Pancreas (tissue), 10 donors: ENCODE results near the gene CCSER2. TPM values are rescaled to one million over a fixed set of nuclear protein-coding genes. Genes with fewer than 3 reads are reported as not detected.
A peak's percentile ranks its signal among the peaks of the same experiment; 100 is the strongest.

Experiments
- ATAC-seq, 4 donors: fragments of 200-7000 bp; cut with Tn5 transposase; one replicate each; pipeline versions ENCODE4 v1.8.0 to v1.9.1; 2020; ENCODE audit warnings: mild to moderate bottlenecking in 4 of 4, moderate library complexity in 4 of 4
- DNase-seq, 6 donors: peaks; one replicate each; pipeline ENCODE4 v3.0.0-alpha.2; 2020
- FAIRE-seq: peaks from 2 replicates; lab custom pipeline; 2012; peaks lifted over from hg19 to GRCh38; lab: Jason Lieb, UNC
- H3K27ac ChIP-seq, 4 donors: fragments of 200-600 bp; sonication (generic); 1 replicate in 3 of 4; 2 replicates in 1 of 4; pipeline versions ENCODE4 v1.5.0 to v1.8.0; 2020
- H3K27me3 ChIP-seq, 4 donors: fragments of 200-600 bp; one replicate each; pipeline ENCODE4 v1.8.0; 2021
- H3K36me3 ChIP-seq, 3 donors: fragments of 200-600 bp; sonication (generic) in 1 of 3; one replicate each; pipeline versions ENCODE4 v1.5.0 to v1.8.0; 2020 to 2021
- H3K4me1 ChIP-seq, 3 donors: fragments of 200-600 bp; one replicate each; pipeline ENCODE4 v1.8.0; 2021
- H3K4me3 ChIP-seq, 4 donors: fragments of 200-600 bp; sonication (generic) in 2 of 4; one replicate each; pipeline versions ENCODE4 v1.5.0 to v1.8.0; 2020 to 2021
- H3K9me3 ChIP-seq, 4 donors: fragments of 200-600 bp; one replicate each; pipeline ENCODE4 v1.8.0; 2021
- CTCF ChIP-seq, 4 donors: fragments of 200-600 bp; sonication (generic) in 3 of 4; IDR thresholded peaks; one replicate each; pipeline versions ENCODE4 v1.5.0 to v1.8.0; 2021; ENCODE audit warnings: antibody characterized with exemption in 4 of 4
- WGBS, 2 donors: extraction: QIAGEN DNeasy Blood & Tissue Kit; methylation state at CpG; one replicate each; pipeline ENCODE4 v1.1.7; 2013; 5-methylcytosine and 5-hydroxymethylcytosine counted together
- intact Hi-C, 3 donors: fragments of 100-400 bp; cut with DNase I; formaldehyde crosslinking; loops; one replicate each; pipeline versions ENCODE4 v1.11.1 to v1.14.2; 2022
- polyA plus RNA-seq, 2 donors: library from polyadenylated mRNA; stranded (reverse); fragments of 200-250 nt; gene quantifications; one replicate each; pipeline ENCODE4 v1.2.3, GENCODE V29; 2013
- total RNA-seq, 6 donors: library from RNA; stranded (reverse); fragmentation: NEBNext Ultra II Directional in 4 of 6; extraction: Animal tissue kit (Norgen Biotek cat#: 25700) in 4 of 6; gene quantifications; one replicate each; pipeline versions ENCODE4 v1.2.1 to v1.2.4, GENCODE V29; 2021 to 2023
- donor health status: healthy with polysubstance abuse.
- donor health status: DM: no; HTN: no; CAD: no; lungs with moderate emphysema.
- donor health status: DM: no; HTN: no; CAD: no.
- donor health status: control.
- donor health status: control.
- donor health status: Bipolar disorder and iron deficiency.
- donor health status: DM: yes; HTN: yes; CAD: no.
- donor health status: DM: no; HTN: no; CAD: no.
- donor health status: DM: no; HTN: no; CAD: no.
- donor health status: DM: yes; HTN: yes; CAD: no.

Gene CCSER2
- total and polyA plus RNA-seq, 8 donors, result 3.5 to 25.6 (median 21.8) TPM

- no peak for DNase-seq
- no peak overlapping the region for H3K4me3 ChIP-seq
- FAIRE-seq, result no peak
- TF ChIP-seq CTCF (IDR thresholded peaks at IDR 0.05), result no peak
- no peak overlapping the region for H3K27ac ChIP-seq
- peak in 1 of 4 donors; percentile 15 for ATAC-seq
- H3K27me3 ChIP-seq, result no peaks in the 10 kb centered on the region
- H3K4me1 ChIP-seq, result peaks cover 0 to 7% (median 3%) of the 10 kb centered on the region in 3 donors
- no peaks in the 10 kb centered on the region for H3K36me3 ChIP-seq
- intact Hi-C loops, result no loop called here
- no peaks in the 10 kb centered on the region for H3K9me3 ChIP-seq
- WGBS, 2 donors, result 74 to 84% methylated on average over 3 of the region's 3 CpGs
Observed at GRCh38 chr10:84335516-84335915, 7.1 kb downstream of the CCSER2 start.

- 96% methylated on average over 5 of the region's 5 CpGs for WGBS, 2 donors
- DNase-seq, result no peak
- no peak for TF ChIP-seq CTCF (IDR thresholded peaks at IDR 0.05)
- Histone ChIP-seq H3K9me3 (no peaks in the 10 kb centered on the region), H3K36me3 (no peaks in the 10 kb centered on the region), H3K4me3 (no peak overlapping the region), H3K27me3 (no peaks in the 10 kb centered on the region), H3K27ac (no peak overlapping the region), H3K4me1 (peaks cover 0 to 7% (median 3%) of the 10 kb centered on the region in 3 donors)
- no peak for FAIRE-seq
- ATAC-seq, result no peak
- intact Hi-C loops, result no loop called here
Observed at GRCh38 chr10:84336406-84337090, 8.2 kb downstream of the CCSER2 start.

GRCh38 chr10:84337199-84337598, 8.8 kb downstream of the CCSER2 start:
- Histone ChIP-seq H3K4me1 (peaks cover 0 to 7% (median 3%) of the 10 kb centered on the region in 3 donors), H3K36me3 (no peaks in the 10 kb centered on the region), H3K9me3 (no peaks in the 10 kb centered on the region), H3K27me3 (no peaks in the 10 kb centered on the region), H3K27ac (no peak overlapping the region), H3K4me3 (no peak overlapping the region)
- intact Hi-C loops, result no loop called here
- peak in 1 of 4 donors; percentile 63 for ATAC-seq
- no peak for TF ChIP-seq CTCF (IDR thresholded peaks at IDR 0.05)
- FAIRE-seq, result no peak
- WGBS, 2 donors, result 82 to 84% methylated on average over 3 of the region's 3 CpGs
- DNase-seq, result no peak

GRCh38 chr10:84339025-84339424, 10.6 kb downstream of the CCSER2 start:
- ATAC-seq, result no peak
- Histone ChIP-seq H3K36me3 (no peaks in the 10 kb centered on the region), H3K4me1 (peaks cover 0 to 7% (median 3%) of the 10 kb centered on the region in 3 donors), H3K9me3 (no peaks in the 10 kb centered on the region), H3K27ac (no peak overlapping the region), H3K4me3 (no peak overlapping the region), H3K27me3 (no peaks in the 10 kb centered on the region)
- 84 to 96% methylated on average over 1 of the region's 1 CpG for WGBS, 2 donors
- no peak for DNase-seq
- no peak for FAIRE-seq
- no peak for TF ChIP-seq CTCF (IDR thresholded peaks at IDR 0.05)
- intact Hi-C loops, result no loop called here

- 89 to 92% methylated on average over 3 of the region's 3 CpGs for WGBS, 2 donors
- Histone ChIP-seq H3K27ac (no peak overlapping the region), H3K4me1 (peaks cover 0 to 10% (median 5%) of the 10 kb centered on the region in 3 donors), H3K4me3 (no peak overlapping the region), H3K27me3 (no peaks in the 10 kb centered on the region), H3K9me3 (no peaks in the 10 kb centered on the region), H3K36me3 (no peaks in the 10 kb centered on the region)
- intact Hi-C loops, result no loop called here
- no peak for DNase-seq
- no peak for TF ChIP-seq CTCF (IDR thresholded peaks at IDR 0.05)
- no peak for FAIRE-seq
- no peak for ATAC-seq
Observed at GRCh38 chr10:84340187-84340586, 11.8 kb downstream of the CCSER2 start.
